ENCODE measurements around the gene CENPH. TPM values are rescaled to one million over a fixed set of nuclear protein-coding genes. Genes with fewer than 3 reads are reported as not detected.
"Not testable (repeated sequence)": the region's sequence is repeated elsewhere in the genome, so short reads cannot be mapped to it uniquely, and the experiment has no call there.

Gene CENPH
- 25.2 and 25.9 TPM in 2 replicates for total RNA-seq (2014; rRNA removed; shearing (Covaris generic))
- polyA plus RNA-seq (2015; cell fraction: cytosol; rRNA removed): 20.4 and 23.7 TPM in 2 replicates
- polyA plus RNA-seq (2015; cell fraction: nucleus; rRNA removed): 6.2 and 7.1 TPM in 2 replicates

GRCh38 chr5:69189162-69190086, at the start of gene CENPH:
CENPH (plus strand) TSS chr5:69189583; CDS start chr5:69189635, 52 bp downstream.
- in situ Hi-C loops (cut with HindIII; ENCODE audit: low pct_unique_long_range_greater_than_20kb, low sequenced_read_pairs): no loop called here
- peak; percentile 94 for DNase-seq (ENCODE audit: low read depth, low spot score)

GRCh38 chr5:69140239-69140638, 49.1 kb upstream of the CENPH start:
- DNase-seq (ENCODE audit: low read depth, low spot score); in situ Hi-C loops (cut with HindIII; ENCODE audit: low pct_unique_long_range_greater_than_20kb, low sequenced_read_pairs): not testable (repeated sequence)

GRCh38 chr5:69140827-69141226, 48.6 kb upstream of the CENPH start:
- in situ Hi-C loops (cut with HindIII; ENCODE audit: low pct_unique_long_range_greater_than_20kb, low sequenced_read_pairs): no loop called here
- no peak for DNase-seq (ENCODE audit: low read depth, low spot score)

GRCh38 chr5:69148576-69148975, 40.8 kb upstream of the CENPH start:
- DNase-seq (ENCODE audit: low read depth, low spot score); in situ Hi-C loops (cut with HindIII; ENCODE audit: low pct_unique_long_range_greater_than_20kb, low sequenced_read_pairs): not testable (repeated sequence)

GRCh38 chr5:69148981-69149675, 40.3 kb upstream of the CENPH start:
- in situ Hi-C loops (cut with HindIII; ENCODE audit: low pct_unique_long_range_greater_than_20kb, low sequenced_read_pairs): no loop called here
- no peak for DNase-seq (ENCODE audit: low read depth, low spot score)

GRCh38 chr5:69149676-69150010, 39.7 kb upstream of the CENPH start:
- in situ Hi-C loops (cut with HindIII; ENCODE audit: low pct_unique_long_range_greater_than_20kb, low sequenced_read_pairs): no loop called here
- DNase-seq (ENCODE audit: low read depth, low spot score): no peak

- DNase-seq (ENCODE audit: low read depth, low spot score): no peak
- in situ Hi-C loops (cut with HindIII; ENCODE audit: low pct_unique_long_range_greater_than_20kb, low sequenced_read_pairs): no loop called here
These were observed 36.7 kb upstream of the CENPH start for GRCh38 chr5:69152731-69153130.

GRCh38 chr5:69156456-69156855, 32.9 kb upstream of the CENPH start:
- DNase-seq (ENCODE audit: low read depth, low spot score): no peak
- in situ Hi-C loops (cut with HindIII; ENCODE audit: low pct_unique_long_range_greater_than_20kb, low sequenced_read_pairs): no loop called here

- in situ Hi-C loops (cut with HindIII; ENCODE audit: low pct_unique_long_range_greater_than_20kb, low sequenced_read_pairs): no loop called here
- no peak for DNase-seq (ENCODE audit: low read depth, low spot score)
These were observed 31.3 kb upstream of the CENPH start for GRCh38 chr5:69158039-69158438.

- in situ Hi-C loops (cut with HindIII; ENCODE audit: low pct_unique_long_range_greater_than_20kb, low sequenced_read_pairs): no loop called here
- DNase-seq (ENCODE audit: low read depth, low spot score): no peak
These were observed 28.7 kb upstream of the CENPH start for GRCh38 chr5:69160651-69161050.

GRCh38 chr5:69166686-69167492, 22.5 kb upstream of the CENPH start, which contains the start of gene CCNB1:
CCNB1 (plus strand) TSS chr5:69167150; CDS start chr5:69167263, 113 bp downstream.
- in situ Hi-C loops (cut with HindIII; ENCODE audit: low pct_unique_long_range_greater_than_20kb, low sequenced_read_pairs): no loop called here
- DNase-seq (ENCODE audit: low read depth, low spot score): peak; percentile 98

- no peak for DNase-seq (ENCODE audit: low read depth, low spot score)
- in situ Hi-C loops (cut with HindIII; ENCODE audit: low pct_unique_long_range_greater_than_20kb, low sequenced_read_pairs): no loop called here
These were observed 21.9 kb upstream of the CENPH start for GRCh38 chr5:69167493-69167855.

- in situ Hi-C loops (cut with HindIII; ENCODE audit: low pct_unique_long_range_greater_than_20kb, low sequenced_read_pairs): no loop called here
- no peak for DNase-seq (ENCODE audit: low read depth, low spot score)
These were observed 21.5 kb upstream of the CENPH start for GRCh38 chr5:69167929-69168328.

GRCh38 chr5:69170495-69170894, 18.9 kb upstream of the CENPH start:
- in situ Hi-C loops (cut with HindIII; ENCODE audit: low pct_unique_long_range_greater_than_20kb, low sequenced_read_pairs): no loop called here
- DNase-seq (ENCODE audit: low read depth, low spot score): no peak

GRCh38 chr5:69170969-69171368, 18.4 kb upstream of the CENPH start:
- no peak for DNase-seq (ENCODE audit: low read depth, low spot score)
- in situ Hi-C loops (cut with HindIII; ENCODE audit: low pct_unique_long_range_greater_than_20kb, low sequenced_read_pairs): no loop called here

- in situ Hi-C loops (cut with HindIII; ENCODE audit: low pct_unique_long_range_greater_than_20kb, low sequenced_read_pairs); DNase-seq (ENCODE audit: low read depth, low spot score): not testable (repeated sequence)
These were observed 7.6 kb upstream of the CENPH start for GRCh38 chr5:69181659-69182293.

- no peak for DNase-seq (ENCODE audit: low read depth, low spot score)
- in situ Hi-C loops (cut with HindIII; ENCODE audit: low pct_unique_long_range_greater_than_20kb, low sequenced_read_pairs): no loop called here
These were observed 4.8 kb upstream of the CENPH start for GRCh38 chr5:69184621-69185020.

Measured in SK-MEL-5 (cell line).